Central memory CD4-positive, alpha-beta T cell (primary cell): ENCODE data around the gene PHLDB1.
"Not testable (repeated sequence)": the region's sequence is repeated elsewhere in the genome, so short reads cannot be mapped to it uniquely, and the experiment has no call there.

Experiments
- DNase-seq: peaks from one replicate; pipeline ENCODE4 v3.0.0; 2022

The PHLDB1 gene

GRCh38 chr11:118606157-118606843 is 1.1 kb upstream of the PHLDB1 start:
- no peak for DNase-seq

GRCh38 chr11:118606844-118607228 is 579 bp upstream of the PHLDB1 start:
- DNase-seq = no peak

- DNase-seq = peak; percentile 91
These were observed 1.2 kb downstream of the PHLDB1 start for GRCh38 chr11:118608360-118609227.

GRCh38 chr11:118609380-118610224 is 2.2 kb downstream of the PHLDB1 start:
- peak; percentile 25 for DNase-seq

- peak; percentile 11 for DNase-seq
These were observed 2.9 kb downstream of the PHLDB1 start for GRCh38 chr11:118610225-118610772.

GRCh38 chr11:118610773-118611432 is 3.5 kb downstream of the PHLDB1 start:
- peak; percentile 79 for DNase-seq

GRCh38 chr11:118611433-118611795 is 4.0 kb downstream of the PHLDB1 start:
- not testable (repeated sequence) for DNase-seq

GRCh38 chr11:118612378-118612777 is 5.0 kb downstream of the PHLDB1 start:
- DNase-seq = no peak

- DNase-seq = no peak
These were observed 7.1 kb downstream of the PHLDB1 start for GRCh38 chr11:118614511-118614910.

- DNase-seq = no peak
These were observed 8.0 kb downstream of the PHLDB1 start for GRCh38 chr11:118615282-118615975.

GRCh38 chr11:118615976-118616371 is 8.6 kb downstream of the PHLDB1 start:
- no peak for DNase-seq

GRCh38 chr11:118618115-118618990 is 10.9 kb downstream of the PHLDB1 start:
- DNase-seq = no peak

- no peak for DNase-seq
These were observed 11.6 kb downstream of the PHLDB1 start for GRCh38 chr11:118618991-118619375.

- no peak for DNase-seq
These were observed 12.2 kb downstream of the PHLDB1 start for GRCh38 chr11:118619444-118620197.

GRCh38 chr11:118620529-118621070 is 13.2 kb downstream of the PHLDB1 start:
- no peak for DNase-seq

- DNase-seq = no peak
These were observed 13.8 kb downstream of the PHLDB1 start for GRCh38 chr11:118621071-118621783.

GRCh38 chr11:118621784-118622375 is 14.5 kb downstream of the PHLDB1 start:
- DNase-seq = no peak
